ENCODE measurements around the gene RFX2.
A peak's percentile ranks its signal among the peaks of the same experiment; 100 is the strongest.

RFX2 gene

GRCh38 chr19:6041071-6041470 is 69.2 kb downstream of the RFX2 start:
- Histone ChIP-seq H2AK5ac (ENCODE audit: low read depth, low read length) (no peak overlapping the region), H4K8ac (ENCODE audit: low read depth, low read length) (no peak overlapping the region), H4K91ac (ENCODE audit: low read depth, low read length, poor library complexity) (no peak overlapping the region), H3K4me2 (ENCODE audit: insufficient read depth, low read length, poor library complexity, severe bottlenecking) (no peak overlapping the region), H3K36me3 (replicated peaks in 1 of 2; ENCODE audit: control insufficient read depth in 2 of 2, insufficient read depth in 2 of 2, low read length in 2 of 2) (peaks cover 2 to 67% of the 10 kb centered on the region in 2 donors), H3K14ac (ENCODE audit: low read length) (no peak overlapping the region), H3K23ac (ENCODE audit: low read depth, low read length, poor library complexity) (no peak overlapping the region), H3K4me1 (ENCODE audit: control insufficient read depth in 2 of 2, insufficient read depth in 1 of 2, low read depth in 1 of 2, low read length in 2 of 2) (no peaks in the 10 kb centered on the region), H2BK15ac (ENCODE audit: low read length) (no peak overlapping the region), H2BK12ac (ENCODE audit: low read length) (no peak overlapping the region), H3K79me1 (ENCODE audit: low read depth, low read length) (peaks cover 4% of the 10 kb centered on the region), H2AFZ (ENCODE audit: low read length) (no peak overlapping the region), H2BK5ac (ENCODE audit: low read length) (no peak overlapping the region), H3K9me3 (replicated peaks in 1 of 2; ENCODE audit: control insufficient read depth in 2 of 2, insufficient read depth in 1 of 2, low read depth in 1 of 2, low read length in 2 of 2) (no peaks in the 10 kb centered on the region), H3K4me3 (ENCODE audit: low read length in 2 of 2) (no peak overlapping the region), H3K27ac (replicated peaks; ENCODE audit: low read length) (no peak overlapping the region), H3K4ac (ENCODE audit: low read length) (no peak overlapping the region), H3K27me3 (ENCODE audit: control insufficient read depth in 3 of 3, insufficient read depth in 3 of 3, low read depth in 1 of 3, low read length in 3 of 3) (no peaks in the 10 kb centered on the region), H2BK120ac (ENCODE audit: low read depth, low read length) (no peak overlapping the region), H3K9ac (ENCODE audit: low read depth, low read length, poor library complexity) (no peak overlapping the region), H3K18ac (ENCODE audit: low read length) (no peak overlapping the region)
- WGBS, 2 donors (ENCODE audit: extremely low coverage in 2 of 2, insufficient read length in 2 of 2, insufficient replicate concordance in 1 of 2) = no CpG with 5 or more reads among the region's 5 CpGs
- no peak for DNase-seq (ENCODE audit: low spot score)

GRCh38 chr19:6039566-6040225 is 70.6 kb downstream of the RFX2 start:
- Histone ChIP-seq H3K36me3 (replicated peaks in 1 of 2; ENCODE audit: control insufficient read depth in 2 of 2, insufficient read depth in 2 of 2, low read length in 2 of 2) (peaks cover 2 to 78% of the 10 kb centered on the region in 2 donors), H4K8ac (ENCODE audit: low read depth, low read length) (peak overlapping the region; percentile 77), H2BK5ac (ENCODE audit: low read length) (no peak overlapping the region), H3K4me3 (ENCODE audit: low read length in 2 of 2) (no peak overlapping the region), H3K79me1 (ENCODE audit: low read depth, low read length) (peaks cover 4% of the 10 kb centered on the region), H3K14ac (ENCODE audit: low read length) (no peak overlapping the region), H3K9ac (ENCODE audit: low read depth, low read length, poor library complexity) (no peak overlapping the region), H2BK120ac (ENCODE audit: low read depth, low read length) (no peak overlapping the region), H3K4ac (ENCODE audit: low read length) (no peak overlapping the region), H3K27ac (replicated peaks; ENCODE audit: low read length) (no peak overlapping the region), H2AK5ac (ENCODE audit: low read depth, low read length) (no peak overlapping the region), H3K4me2 (ENCODE audit: insufficient read depth, low read length, poor library complexity, severe bottlenecking) (no peak overlapping the region), H3K9me3 (replicated peaks in 1 of 2; ENCODE audit: control insufficient read depth in 2 of 2, insufficient read depth in 1 of 2, low read depth in 1 of 2, low read length in 2 of 2) (no peaks in the 10 kb centered on the region), H3K27me3 (ENCODE audit: control insufficient read depth in 3 of 3, insufficient read depth in 3 of 3, low read depth in 1 of 3, low read length in 3 of 3) (no peaks in the 10 kb centered on the region), H2AFZ (ENCODE audit: low read length) (no peak overlapping the region), H2BK12ac (ENCODE audit: low read length) (no peak overlapping the region), H2BK15ac (ENCODE audit: low read length) (no peak overlapping the region), H3K18ac (ENCODE audit: low read length) (peak overlapping the region; percentile 18), H3K23ac (ENCODE audit: low read depth, low read length, poor library complexity) (no peak overlapping the region), H3K4me1 (ENCODE audit: control insufficient read depth in 2 of 2, insufficient read depth in 1 of 2, low read depth in 1 of 2, low read length in 2 of 2) (no peaks in the 10 kb centered on the region), H4K91ac (ENCODE audit: low read depth, low read length, poor library complexity) (no peak overlapping the region)
- no CpG with 5 or more reads among the region's 31 CpGs for WGBS, 2 donors (ENCODE audit: extremely low coverage in 2 of 2, insufficient read length in 2 of 2, insufficient replicate concordance in 1 of 2)
- no peak for DNase-seq (ENCODE audit: low spot score)

GRCh38 chr19:6038634-6039405 is 71.5 kb downstream of the RFX2 start:
- H3K9me3 ChIP-seq (replicated peaks in 1 of 2; ENCODE audit: control insufficient read depth in 2 of 2, insufficient read depth in 1 of 2, low read depth in 1 of 2, low read length in 2 of 2) = no peaks in the 10 kb centered on the region
- H3K14ac ChIP-seq (ENCODE audit: low read length) = no peak overlapping the region
- DNase-seq (ENCODE audit: low spot score) = no peak
- no peak overlapping the region for H3K4me3 ChIP-seq (ENCODE audit: low read length in 2 of 2)
- no peaks in the 10 kb centered on the region for H3K79me1 ChIP-seq (ENCODE audit: low read depth, low read length)
- no peak overlapping the region for H4K8ac ChIP-seq (ENCODE audit: low read depth, low read length)
- no peak overlapping the region for H3K27ac ChIP-seq (replicated peaks; ENCODE audit: low read length)
- peaks cover 2 to 76% of the 10 kb centered on the region in 2 donors for H3K36me3 ChIP-seq (replicated peaks in 1 of 2; ENCODE audit: control insufficient read depth in 2 of 2, insufficient read depth in 2 of 2, low read length in 2 of 2)
- H2BK120ac ChIP-seq (ENCODE audit: low read depth, low read length) = no peak overlapping the region
- H3K18ac ChIP-seq (ENCODE audit: low read length) = no peak overlapping the region
- no CpG with 5 or more reads among the region's 5 CpGs for WGBS, 2 donors (ENCODE audit: extremely low coverage in 2 of 2, insufficient read length in 2 of 2, insufficient replicate concordance in 1 of 2)
- H3K4me2 ChIP-seq (ENCODE audit: insufficient read depth, low read length, poor library complexity, severe bottlenecking) = no peak overlapping the region
- H3K9ac ChIP-seq (ENCODE audit: low read depth, low read length, poor library complexity) = no peak overlapping the region
- no peak overlapping the region for H2AFZ ChIP-seq (ENCODE audit: low read length)
- no peak overlapping the region for H2BK15ac ChIP-seq (ENCODE audit: low read length)
- no peak overlapping the region for H2BK12ac ChIP-seq (ENCODE audit: low read length)
- H3K4me1 ChIP-seq (ENCODE audit: control insufficient read depth in 2 of 2, insufficient read depth in 1 of 2, low read depth in 1 of 2, low read length in 2 of 2) = no peaks in the 10 kb centered on the region
- H3K23ac ChIP-seq (ENCODE audit: low read depth, low read length, poor library complexity) = no peak overlapping the region
- H2BK5ac ChIP-seq (ENCODE audit: low read length) = no peak overlapping the region
- no peak overlapping the region for H2AK5ac ChIP-seq (ENCODE audit: low read depth, low read length)
- no peaks in the 10 kb centered on the region for H3K27me3 ChIP-seq (ENCODE audit: control insufficient read depth in 3 of 3, insufficient read depth in 3 of 3, low read depth in 1 of 3, low read length in 3 of 3)
- H4K91ac ChIP-seq (ENCODE audit: low read depth, low read length, poor library complexity) = no peak overlapping the region
- H3K4ac ChIP-seq (ENCODE audit: low read length) = no peak overlapping the region

- DNase-seq (ENCODE audit: low spot score) = no peak
These were observed 75.3 kb downstream of the RFX2 start for GRCh38 chr19:6035026-6035425.

More at GRCh38 chr19:6035026-6035425, 75.3 kb downstream of the RFX2 start:
- H3K9ac ChIP-seq (ENCODE audit: low read depth, low read length, poor library complexity) = no peak overlapping the region
- H4K8ac ChIP-seq (ENCODE audit: low read depth, low read length) = no peak overlapping the region
- H3K9me3 ChIP-seq (replicated peaks in 1 of 2; ENCODE audit: control insufficient read depth in 2 of 2, insufficient read depth in 1 of 2, low read depth in 1 of 2, low read length in 2 of 2) = peaks cover 0 to 3% of the 10 kb centered on the region in 2 donors
- no peak overlapping the region for H2AK5ac ChIP-seq (ENCODE audit: low read depth, low read length)
- H3K4me1 ChIP-seq (ENCODE audit: control insufficient read depth in 2 of 2, insufficient read depth in 1 of 2, low read depth in 1 of 2, low read length in 2 of 2) = no peaks in the 10 kb centered on the region
- no peaks in the 10 kb centered on the region for H3K27me3 ChIP-seq (ENCODE audit: control insufficient read depth in 3 of 3, insufficient read depth in 3 of 3, low read depth in 1 of 3, low read length in 3 of 3)
- H3K79me1 ChIP-seq (ENCODE audit: low read depth, low read length) = no peaks in the 10 kb centered on the region
- H3K4me2 ChIP-seq (ENCODE audit: insufficient read depth, low read length, poor library complexity, severe bottlenecking) = no peak overlapping the region
- H2BK12ac ChIP-seq (ENCODE audit: low read length) = no peak overlapping the region
- peaks cover 0 to 52% of the 10 kb centered on the region in 2 donors for H3K36me3 ChIP-seq (replicated peaks in 1 of 2; ENCODE audit: control insufficient read depth in 2 of 2, insufficient read depth in 2 of 2, low read length in 2 of 2)
- H2BK120ac ChIP-seq (ENCODE audit: low read depth, low read length) = no peak overlapping the region
- H3K23ac ChIP-seq (ENCODE audit: low read depth, low read length, poor library complexity) = no peak overlapping the region
- H2BK5ac ChIP-seq (ENCODE audit: low read length) = no peak overlapping the region
- H3K4ac ChIP-seq (ENCODE audit: low read length) = no peak overlapping the region
- H3K27ac ChIP-seq (replicated peaks; ENCODE audit: low read length) = no peak overlapping the region
- no CpG with 5 or more reads among the region's 3 CpGs for WGBS, 2 donors (ENCODE audit: extremely low coverage in 2 of 2, insufficient read length in 2 of 2, insufficient replicate concordance in 1 of 2)
- no peak overlapping the region for H4K91ac ChIP-seq (ENCODE audit: low read depth, low read length, poor library complexity)
- H3K14ac ChIP-seq (ENCODE audit: low read length) = no peak overlapping the region
- H2BK15ac ChIP-seq (ENCODE audit: low read length) = no peak overlapping the region
- H3K4me3 ChIP-seq (ENCODE audit: low read length in 2 of 2) = no peak overlapping the region
- no peak overlapping the region for H2AFZ ChIP-seq (ENCODE audit: low read length)
- no peak overlapping the region for H3K18ac ChIP-seq (ENCODE audit: low read length)
